ENCODE results near the gene LRRC1.

LRRC1 gene

GRCh38 chr6:53960311-53960710 is 165.5 kb downstream of the LRRC1 start:
- DNase-seq (ENCODE audit: low read depth, low spot score), result no peak

- no peak for DNase-seq (ENCODE audit: low read depth, low spot score)
Observed at GRCh38 chr6:53961679-53962370, 167.0 kb downstream of the LRRC1 start.

DNA sequence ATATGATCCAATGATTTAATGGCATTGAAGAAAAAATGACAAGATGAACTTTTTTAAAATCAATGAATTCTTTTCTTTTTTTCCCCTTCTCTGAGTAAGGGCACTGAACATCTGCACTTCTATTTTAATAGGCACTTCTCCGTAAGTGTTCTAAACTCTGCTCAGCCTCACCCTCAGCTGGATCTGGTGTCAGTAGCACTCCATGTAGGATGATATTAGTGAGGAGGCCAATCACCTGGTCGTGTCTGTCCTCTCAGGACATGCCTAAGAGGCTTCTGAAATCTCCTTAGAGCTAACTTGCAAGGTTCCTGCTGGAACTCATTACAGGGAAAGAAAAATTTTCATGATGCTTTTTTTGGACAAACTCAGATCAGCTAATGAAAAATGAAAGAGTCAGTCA is 167.8 kb downstream of the LRRC1 start:
- DNase-seq (ENCODE audit: low read depth, low spot score), result no peak

DNA sequence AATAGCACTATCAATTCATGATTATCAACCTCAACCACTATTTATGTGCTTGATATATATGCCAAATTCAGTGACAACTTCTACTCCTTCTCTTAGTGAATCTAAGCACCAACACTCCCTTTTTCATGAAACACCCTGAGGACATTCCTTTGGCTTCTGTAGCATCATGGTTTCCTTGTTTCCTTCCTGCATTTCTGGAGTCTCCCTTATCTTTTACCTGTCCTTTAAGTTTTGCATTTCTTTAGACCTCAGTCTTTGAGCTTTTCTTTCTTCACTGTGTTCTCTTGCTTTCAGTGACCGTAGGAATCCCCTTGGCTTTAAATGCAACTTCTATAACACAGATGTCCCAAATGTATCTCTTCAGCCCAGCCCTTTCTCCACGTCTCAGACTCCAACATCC is 172.6 kb downstream of the LRRC1 start:
- no peak for DNase-seq (ENCODE audit: low read depth, low spot score)
